Astrocyte (in vitro differentiated cells and primary cell): ENCODE results near the gene KLHL26. TPM values are rescaled to one million over a fixed set of nuclear protein-coding genes. Genes with fewer than 3 reads are reported as not detected.

Experiments used
- DNase-seq: peaks from one replicate; pipeline ENCODE4 v3.0.0-alpha.2; 2010; ENCODE audit warnings: low read depth
- FAIRE-seq: peaks from 2 replicates; lab custom pipeline; 2011; peaks lifted over from hg19 to GRCh38; lab: Jason Lieb, UNC
- H2AFZ ChIP-seq: 2 replicates; pipeline ENCODE4 v1.6.0; 2012; ENCODE audit warnings: low read depth, low read length, inconsistent platforms
- H3K27ac ChIP-seq: 2 replicates; pipeline ENCODE4 v1.5.1; 2011; ENCODE audit warnings: low read depth, low read length, inconsistent platforms
- H3K27me3 ChIP-seq: 2 replicates; pipeline ENCODE4 v1.6.0; 2011; ENCODE audit warnings: low read length, inconsistent platforms; ENCODE audit not compliant: insufficient read depth
- H3K36me3 ChIP-seq: 2 replicates; pipeline ENCODE4 v1.5.1; 2011; ENCODE audit warnings: low read length, inconsistent platforms; ENCODE audit not compliant: insufficient read depth
- H3K4me1 ChIP-seq: 2 replicates; pipeline ENCODE4 v1.5.1; 2011; ENCODE audit warnings: low read length, inconsistent platforms; ENCODE audit not compliant: insufficient read depth
- H3K4me2 ChIP-seq: 2 replicates; pipeline ENCODE4 v1.6.0; 2012; ENCODE audit warnings: low read length, inconsistent platforms
- H3K4me3 ChIP-seq: 2 replicates; pipeline ENCODE4 v1.5.1; 2011; ENCODE audit warnings: low read depth, mild to moderate bottlenecking, low read length, inconsistent platforms; ENCODE audit not compliant: insufficient read depth
- H3K79me2 ChIP-seq: 2 replicates; pipeline ENCODE4 v1.6.0; 2012; ENCODE audit warnings: mild to moderate bottlenecking, low read length, inconsistent platforms; ENCODE audit not compliant: insufficient read depth
- H3K9ac ChIP-seq: 2 replicates; pipeline ENCODE4 v1.6.0; 2012; ENCODE audit warnings: mild to moderate bottlenecking, low read length, inconsistent platforms
- H3K9me3 ChIP-seq: 2 replicates; pipeline ENCODE4 v1.5.1; 2012; ENCODE audit warnings: low read depth, mild to moderate bottlenecking, low read length, inconsistent platforms; ENCODE audit not compliant: insufficient read depth
- H4K20me1 ChIP-seq: 2 replicates; pipeline ENCODE4 v1.6.0; 2012; ENCODE audit warnings: low read length, inconsistent platforms; ENCODE audit not compliant: insufficient read depth
- H3K27ac Mint-ChIP-seq: one replicate; pipeline ENCODE4 v1.8.0; 2021; ENCODE audit warnings: mild to moderate bottlenecking, mixed read lengths; ENCODE audit not compliant: unreplicated experiment
- H3K27me3 Mint-ChIP-seq: one replicate; pipeline ENCODE4 v1.8.0; 2021; ENCODE audit warnings: low read depth, mixed read lengths; ENCODE audit not compliant: unreplicated experiment
- H3K36me3 Mint-ChIP-seq: one replicate; pipeline ENCODE4 v1.8.0; 2021; ENCODE audit warnings: low read depth, mixed read lengths; ENCODE audit not compliant: unreplicated experiment
- H3K4me1 Mint-ChIP-seq: one replicate; pipeline ENCODE4 v1.8.0; 2021; ENCODE audit warnings: low read depth, mixed read lengths; ENCODE audit not compliant: unreplicated experiment
- H3K4me3 Mint-ChIP-seq: one replicate; pipeline ENCODE4 v1.8.0; 2021; ENCODE audit warnings: mild to moderate bottlenecking, moderate library complexity, mixed read lengths; ENCODE audit not compliant: unreplicated experiment
- H3K9me3 Mint-ChIP-seq: one replicate; pipeline ENCODE4 v1.8.0; 2021; ENCODE audit warnings: mild to moderate bottlenecking, mixed read lengths; ENCODE audit not compliant: unreplicated experiment
- CTCF ChIP-seq: IDR thresholded peaks from 2 replicates; pipeline ENCODE4 v1.5.1; 2011; ENCODE audit warnings: low read depth, mild to moderate bottlenecking, inconsistent platforms, low read length, moderate library complexity; ENCODE audit not compliant: insufficient read depth
- EZH2 ChIP-seq: IDR thresholded peaks from 2 replicates; pipeline ENCODE4 v1.6.1; 2012; ENCODE audit warnings: mild to moderate bottlenecking, low read length, inconsistent platforms; ENCODE audit not compliant: insufficient read depth
- total RNA-seq: library from RNA; stranded (reverse); gene quantifications from 2 replicates; pipeline ENCODE4 v1.2.1, GENCODE V29; 2021

The KLHL26 gene
- total RNA-seq, 1 donor from 2014 or later = 4.4 TPM

- H3K9me3 Mint-ChIP-seq = peaks cover 18% of the 10 kb centered on the region
- no peak overlapping the region for H3K27ac Mint-ChIP-seq
- no peak overlapping the region for H2AFZ ChIP-seq
- H3K4me3 ChIP-seq = no peak overlapping the region
- H3K36me3 Mint-ChIP-seq = peaks cover 4% of the 10 kb centered on the region
- FAIRE-seq (no peak), DNase-seq (no peak)
- H3K27me3 Mint-ChIP-seq = peaks cover 61% of the 10 kb centered on the region
- H3K4me3 Mint-ChIP-seq = no peak overlapping the region
- H3K9me3 ChIP-seq = peaks cover 2% of the 10 kb centered on the region
- H3K27me3 ChIP-seq = peaks cover 46% of the 10 kb centered on the region
- no peak overlapping the region for H3K9ac ChIP-seq
- H3K4me1 Mint-ChIP-seq = peaks cover 5% of the 10 kb centered on the region
- no peaks in the 10 kb centered on the region for H3K36me3 ChIP-seq
- no peak overlapping the region for H3K27ac ChIP-seq
- H3K4me1 ChIP-seq = peaks cover 6% of the 10 kb centered on the region
- peaks cover 12% of the 10 kb centered on the region for H4K20me1 ChIP-seq
- H3K4me2 ChIP-seq = no peak overlapping the region
- TF ChIP-seq EZH2 = no peak
- no peak for TF ChIP-seq CTCF
- H3K79me2 ChIP-seq = no peaks in the 10 kb centered on the region
Observed at GRCh38 chr19:18613589-18614234, 23.1 kb upstream of the KLHL26 start.

GRCh38 chr19:18616023-18616422, 20.8 kb upstream of the KLHL26 start:
- H3K4me2 ChIP-seq = no peak overlapping the region
- H3K27me3 ChIP-seq = peaks cover 27% of the 10 kb centered on the region
- no peak for FAIRE-seq
- H3K27ac Mint-ChIP-seq = no peak overlapping the region
- TF ChIP-seq CTCF (no peak), EZH2 (no peak)
- no peak overlapping the region for H2AFZ ChIP-seq
- H3K4me3 ChIP-seq = no peak overlapping the region
- peaks cover 5% of the 10 kb centered on the region for H4K20me1 ChIP-seq
- peaks cover 4% of the 10 kb centered on the region for H3K36me3 Mint-ChIP-seq
- no peaks in the 10 kb centered on the region for H3K36me3 ChIP-seq
- H3K27me3 Mint-ChIP-seq = peaks cover 50% of the 10 kb centered on the region
- peaks cover 2% of the 10 kb centered on the region for H3K9me3 ChIP-seq
- H3K4me1 ChIP-seq = peaks cover 4% of the 10 kb centered on the region
- no peak for DNase-seq
- no peaks in the 10 kb centered on the region for H3K79me2 ChIP-seq
- H3K9me3 Mint-ChIP-seq = peaks cover 18% of the 10 kb centered on the region
- H3K9ac ChIP-seq = no peak overlapping the region
- no peak overlapping the region for H3K4me3 Mint-ChIP-seq
- H3K27ac ChIP-seq = no peak overlapping the region
- H3K4me1 Mint-ChIP-seq = peaks cover 3% of the 10 kb centered on the region

- H3K36me3 Mint-ChIP-seq = peaks cover 4% of the 10 kb centered on the region
- H2AFZ ChIP-seq = no peak overlapping the region
- H3K4me2 ChIP-seq = no peak overlapping the region
- FAIRE-seq (no peak), DNase-seq (no peak)
- peaks cover 13% of the 10 kb centered on the region for H3K27me3 ChIP-seq
- no peak overlapping the region for H3K4me3 ChIP-seq
- peaks cover 18% of the 10 kb centered on the region for H3K9me3 Mint-ChIP-seq
- H3K4me1 ChIP-seq = no peaks in the 10 kb centered on the region
- H3K9me3 ChIP-seq = peaks cover 2% of the 10 kb centered on the region
- H3K27ac ChIP-seq = no peak overlapping the region
- H3K9ac ChIP-seq = no peak overlapping the region
- TF ChIP-seq CTCF (no peak), EZH2 (no peak)
- H3K27me3 Mint-ChIP-seq = peaks cover 45% of the 10 kb centered on the region
- H3K79me2 ChIP-seq = no peaks in the 10 kb centered on the region
- no peaks in the 10 kb centered on the region for H4K20me1 ChIP-seq
- H3K4me3 Mint-ChIP-seq = no peak overlapping the region
- H3K36me3 ChIP-seq = no peaks in the 10 kb centered on the region
- H3K27ac Mint-ChIP-seq = no peak overlapping the region
- H3K4me1 Mint-ChIP-seq = no peaks in the 10 kb centered on the region
Observed at GRCh38 chr19:18617562-18617961, 19.3 kb upstream of the KLHL26 start.
